HCT116 (cell line): ENCODE data around the gene C9orf85. TPM values are rescaled to one million over a fixed set of nuclear protein-coding genes. Genes with fewer than 3 reads are reported as not detected.

Experiments
- ATAC-seq: fragments of 200-7000 bp; cut with Tn5 transposase; 2 replicates; pipeline ENCODE4 v1.9.1; 2020; ENCODE audit warnings: mild to moderate bottlenecking, moderate library complexity
- BruUV-seq: library from RNA; stranded (reverse); fragments of 400-500 nt; replicated peaks from 2 replicates; lab custom pipeline; 2021; lab: Mats Ljungman, UMichigan
- CTCF ChIA-PET: fragments of 300-600 bp; sonication (Branson Sonifier 250); formaldehyde crosslinking; loops from one replicate; lab custom pipeline; 2021; ENCODE audit warnings: antibody characterized with exemption; lab: Charles Lee
- POLR2A ChIA-PET: fragments of 300-600, 350-600 bp; sonication (Branson Sonifier 250); formaldehyde crosslinking; loops from one replicate; lab custom pipeline; 2021; ENCODE audit warnings: antibody characterized with exemption; lab: Charles Lee
- RAD21 ChIA-PET, 2 experiments: fragments of 300-600 bp; sonication (Branson Sonifier 250); formaldehyde crosslinking; loops; one replicate each; lab custom pipeline; 2023; ENCODE audit warnings: low total read pairs in 2 of 2; ENCODE audit not compliant: uncharacterized antibody in 2 of 2, unreplicated experiment in 2 of 2, low non-redundant PET in 1 of 2; lab: Charles Lee
- DNase-seq: peaks from one replicate; pipeline ENCODE4 v3.0.0-alpha.2; 2010; ENCODE audit warnings: low read depth, low spot score
- H2AFZ ChIP-seq: fragments of 200-600 bp; shearing (Covaris generic), sonication (generic); 2 replicates; pipeline ENCODE4 v1.6.1; 2017; ENCODE audit warnings: low read depth, mixed run types, mixed read lengths, antibody characterized with exemption, low read length; ENCODE audit not compliant: poor library complexity, severe bottlenecking
- H3K27ac ChIP-seq: 2 replicates; pipeline ENCODE4 v1.5.1; 2012; ENCODE audit warnings: low read depth, low read length
- H3K27me3 ChIP-seq: fragments of 200-600 bp; sonication (generic); 2 replicates; pipeline ENCODE4 v1.6.1; 2016; ENCODE audit warnings: mixed run types, low read length, mixed read lengths; ENCODE audit not compliant: insufficient read depth
- H3K36me3 ChIP-seq, 2 experiments: fragments of 200-500 bp in 1 of 2; fragments of 200-600 bp in 1 of 2; sonication (Bioruptor generic) in 1 of 2; sonication (generic) in 1 of 2; 2 replicates each; pipeline versions ENCODE4 v1.5.1 to v1.6.1; 2014 to 2016; ENCODE audit warnings: low read length in 2 of 2, inconsistent platforms in 1 of 2, mixed read lengths in 1 of 2, mixed run types in 1 of 2; ENCODE audit not compliant: insufficient read depth in 2 of 2, control insufficient read depth in 1 of 2
- H3K4me1 ChIP-seq, 2 experiments: fragments of 200-600 bp in 1 of 2; sonication (generic) in 1 of 2; 2 replicates each; pipeline versions ENCODE4 v1.5.1 to v1.6.1; 2012 to 2017; ENCODE audit warnings: low read length in 2 of 2, inconsistent platforms in 1 of 2, mild to moderate bottlenecking in 1 of 2, mixed read lengths in 1 of 2, mixed run types in 1 of 2, moderate library complexity in 1 of 2; ENCODE audit not compliant: insufficient read depth in 2 of 2, control insufficient read depth in 1 of 2
- H3K4me2 ChIP-seq: fragments of 200-600 bp; sonication (generic); 2 replicates; pipeline ENCODE4 v1.6.1; 2017; ENCODE audit warnings: mixed run types, low read length, mixed read lengths
- H3K4me3 ChIP-seq, 2 experiments: fragments of 200-600 bp in 1 of 2; sonication (generic) in 1 of 2; replicated peaks in 1 of 2; 2 replicates each; pipeline ENCODE4 v1.5.1; 2011 to 2016; ENCODE audit warnings: low read length in 2 of 2, control low read depth in 1 of 2, low read depth in 1 of 2, mild to moderate bottlenecking in 1 of 2, mixed read lengths in 1 of 2, mixed run types in 1 of 2
- H3K79me2 ChIP-seq: fragments of 200-600 bp; sonication (generic); 2 replicates; pipeline ENCODE4 v1.6.1; 2017; ENCODE audit warnings: mild to moderate bottlenecking, mixed run types, low read length, moderate library complexity, mixed read lengths; ENCODE audit not compliant: insufficient read depth
- H3K9ac ChIP-seq: fragments of 200-600 bp; sonication (generic); 2 replicates; pipeline ENCODE4 v1.6.1; 2016; ENCODE audit warnings: low read length, mixed read lengths
- H3K9me2 ChIP-seq: fragments of 200-600 bp; sonication (generic), shearing (Covaris generic); 2 replicates; pipeline ENCODE4 v1.6.1; 2017; ENCODE audit warnings: mixed run types, mild to moderate bottlenecking, moderate library complexity; ENCODE audit not compliant: insufficient read depth
- H3K9me3 ChIP-seq, 2 experiments: fragments of 200-500 bp in 1 of 2; fragments of 200-600 bp in 1 of 2; sonication (Bioruptor generic) in 1 of 2; sonication (generic) in 1 of 2; 2 replicates each; pipeline ENCODE4 v1.6.1; 2014 to 2017; ENCODE audit warnings: low read length in 2 of 2, mixed read lengths in 2 of 2, inconsistent platforms in 1 of 2, low read depth in 1 of 2, mild to moderate bottlenecking in 1 of 2, mixed run types in 1 of 2, moderate library complexity in 1 of 2; ENCODE audit not compliant: control insufficient read depth in 1 of 2, insufficient read depth in 1 of 2
- H4K20me1 ChIP-seq: fragments of 200-600 bp; sonication (generic), shearing (Covaris generic); 2 replicates; pipeline ENCODE4 v1.6.1; 2017; ENCODE audit warnings: mixed run types, mild to moderate bottlenecking, moderate library complexity; ENCODE audit not compliant: insufficient read depth
- CBX3 ChIP-seq: IDR thresholded peaks from 2 replicates; pipeline ENCODE4 v1.6.1; 2012; ENCODE audit warnings: low read depth
- CEBPB ChIP-seq: IDR thresholded peaks from 2 replicates; pipeline ENCODE4 v1.6.1; 2012; ENCODE audit warnings: low read depth
- EZH2 ChIP-seq: fragments of 200-600 bp; sonication (generic); IDR thresholded peaks from 2 replicates; pipeline ENCODE4 v1.6.1; 2017; ENCODE audit warnings: antibody characterized with exemption, mixed run types
- EZH2phosphoT487 ChIP-seq: fragments of 200-600 bp; IDR thresholded peaks from 2 replicates; pipeline ENCODE4 v1.6.1; 2018; ENCODE audit warnings: antibody characterized with exemption, borderline replicate concordance
- FOSL1 ChIP-seq: IDR thresholded peaks from 2 replicates; pipeline ENCODE4 v1.6.1; 2012; ENCODE audit warnings: low read depth
- JUND ChIP-seq: IDR thresholded peaks from 2 replicates; pipeline ENCODE4 v1.6.1; 2012
- POLR2AphosphoS5 ChIP-seq: IDR thresholded peaks from 2 replicates; pipeline ENCODE4 v1.6.1; 2011; ENCODE audit warnings: mild to moderate bottlenecking, low read depth, low read length, moderate library complexity
- SIN3A ChIP-seq: IDR thresholded peaks from 2 replicates; pipeline ENCODE4 v1.6.1; 2012; ENCODE audit warnings: low read depth
- SP1 ChIP-seq: IDR thresholded peaks from 2 replicates; pipeline ENCODE4 v1.6.1; 2012; ENCODE audit warnings: low read depth
- TCF7L2 ChIP-seq: IDR thresholded peaks from 2 replicates; pipeline ENCODE4 v1.7.0; 2011; ENCODE audit warnings: borderline replicate concordance, inconsistent platforms; ENCODE audit not compliant: insufficient read depth, insufficient read length; ENCODE audit errors: extremely low read depth
- YY1 ChIP-seq: IDR thresholded peaks from 2 replicates; pipeline ENCODE4 v1.6.1; 2011; ENCODE audit warnings: low read length, low read depth, moderate library complexity, mild to moderate bottlenecking; ENCODE audit not compliant: insufficient replicate concordance; ENCODE audit errors: extremely low read depth
- ZFX ChIP-seq: fragments of 450-650 bp; IDR thresholded peaks from 2 replicates; pipeline ENCODE4 v1.6.1; 2017
- intact Hi-C: fragments of 100-400 bp; cut with micrococcal nuclease; formaldehyde crosslinking; loops from 2 replicates; pipeline ENCODE4 v1.10.0; 2022
- total RNA-seq: library from RNA; stranded (reverse); gene quantifications from one replicate; pipeline ENCODE4 v1.2.1, GENCODE V29; 2021; ENCODE audit not compliant: unreplicated experiment
- TF ChIP-seq, protein P1 (sequence below), 3 experiments: fragments of 200-600 bp in 1 of 3; sonication (generic) in 1 of 3; IDR thresholded peaks in 2 of 3; conservative IDR thresholded peaks in 1 of 3; 2 replicates each; pipeline ENCODE4 v1.5.1; 2012 to 2017; ENCODE audit warnings: low read depth in 2 of 3, low read length in 2 of 3, antibody characterized with exemption in 1 of 3, borderline replicate concordance in 1 of 3, control low read depth in 1 of 3, mild to moderate bottlenecking in 1 of 3, mixed read lengths in 1 of 3, mixed run types in 1 of 3, moderate library complexity in 1 of 3; ENCODE audit not compliant: insufficient read depth in 1 of 3
- TF ChIP-seq, protein P2 (sequence below): IDR thresholded peaks from 2 replicates; pipeline ENCODE4 v1.6.1; 2012
- TF ChIP-seq, protein P3 (sequence below): IDR thresholded peaks from 2 replicates; pipeline ENCODE4 v1.6.1; 2012; ENCODE audit warnings: low read depth
- TF ChIP-seq, protein P4 (sequence below): IDR thresholded peaks from 2 replicates; pipeline ENCODE4 v1.6.1; 2012

Gene C9orf85
- total RNA-seq, 1 experiment from 2014 or later = 12.4 TPM

DNA sequence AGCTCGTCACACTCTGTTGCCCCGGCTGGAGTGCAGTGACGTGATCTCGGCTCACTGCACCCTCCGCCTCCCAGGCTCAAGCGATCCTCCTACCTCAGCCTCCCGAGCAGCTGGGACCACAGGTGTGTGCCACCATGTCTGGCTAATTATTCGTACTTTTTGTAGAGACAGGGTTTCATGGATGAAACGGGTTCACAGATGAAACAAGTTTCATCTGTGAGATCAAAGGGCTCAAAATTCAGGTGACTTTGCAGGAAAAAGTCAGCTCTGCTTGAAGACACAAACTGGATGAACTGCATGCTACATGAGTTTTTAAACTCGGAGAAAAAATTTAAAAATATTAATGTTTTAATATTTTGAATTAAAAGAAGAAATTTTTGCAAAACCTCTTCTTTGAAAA, 24.9 kb upstream of the C9orf85 start:
- H3K9ac ChIP-seq = no peak overlapping the region
- no peak for TF ChIP-seq JUND
- TF ChIP-seq, all 23 proteins: peak for 0
- no peak overlapping the region for H2AFZ ChIP-seq
- no peak overlapping the region for H3K4me2 ChIP-seq
- no peaks in the 10 kb centered on the region for H3K36me3 ChIP-seq
- peaks cover 91% of the 10 kb centered on the region for H3K79me2 ChIP-seq
- intact Hi-C loops = no loop called here
- no peak for ATAC-seq
- ChIA-PET POLR2A (no interaction called here), RAD21 (no interaction called here), CTCF (no interaction called here)
- H3K9me2 ChIP-seq = no peaks in the 10 kb centered on the region
- peaks cover 6 to 14% of the 10 kb centered on the region in 2 experiments; a peak in 3 of 4 replicates for H3K9me3 ChIP-seq
- BruUV-seq = no TSS peak
- no peaks in the 10 kb centered on the region for H3K4me1 ChIP-seq
- H3K27me3 ChIP-seq = no peaks in the 10 kb centered on the region
- H3K27ac ChIP-seq = no peak overlapping the region
- peaks cover 5% of the 10 kb centered on the region; the same call in 1 of the 2 replicates for H4K20me1 ChIP-seq
- DNase-seq = no peak
- H3K4me3 ChIP-seq = no peak overlapping the region

DNA sequence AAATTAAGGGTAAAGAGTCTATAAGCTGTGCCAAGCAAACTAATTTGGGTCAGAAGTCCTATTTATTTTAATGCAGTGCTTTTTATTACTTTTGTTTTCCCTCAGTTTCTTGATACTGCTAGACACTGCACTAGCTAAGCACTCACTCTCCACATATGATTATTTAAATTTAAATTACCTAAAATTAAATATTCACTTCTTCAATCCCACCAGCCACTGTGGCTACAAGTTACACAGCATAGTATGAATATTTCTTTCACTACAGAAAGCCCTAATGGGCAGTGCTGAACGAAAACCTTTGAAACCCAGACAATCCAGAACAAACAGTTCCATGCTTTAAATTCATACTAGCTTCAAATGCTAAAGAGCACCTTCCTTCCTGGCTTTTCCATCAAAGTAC, 24.1 kb upstream of the C9orf85 start:
- H3K79me2 ChIP-seq = peaks cover 87% of the 10 kb centered on the region
- H3K9me3 ChIP-seq = peaks cover 6 to 14% of the 10 kb centered on the region in 2 experiments; a peak in 3 of 4 replicates
- no peak overlapping the region for H3K4me3 ChIP-seq
- BruUV-seq = no TSS peak
- intact Hi-C loops = no loop called here
- no peak overlapping the region for H3K9ac ChIP-seq
- H3K27ac ChIP-seq = no peak overlapping the region
- H2AFZ ChIP-seq = no peak overlapping the region
- ATAC-seq = no peak
- no peaks in the 10 kb centered on the region for H3K27me3 ChIP-seq
- DNase-seq = no peak
- H3K36me3 ChIP-seq = no peaks in the 10 kb centered on the region
- POLR2A ChIA-PET = interaction anchor here (0.6 kb wide), 1 partner anchor 15 kb away, joined by 7 read pairs; no protein-coding TSS in a partner anchor
- no peaks in the 10 kb centered on the region for H3K4me1 ChIP-seq
- CTCF ChIA-PET = no interaction called here
- H3K9me2 ChIP-seq = no peaks in the 10 kb centered on the region
- H3K4me2 ChIP-seq = no peak overlapping the region
- H4K20me1 ChIP-seq = peaks cover 7% of the 10 kb centered on the region; the same call in 1 of the 2 replicates
- RAD21 ChIA-PET = no interaction called here
- TF ChIP-seq SIN3A = no peak
- no peak for TF ChIP-seq CEBPB
- TF ChIP-seq TCF7L2 = no peak
- TF ChIP-seq, protein P1, sequence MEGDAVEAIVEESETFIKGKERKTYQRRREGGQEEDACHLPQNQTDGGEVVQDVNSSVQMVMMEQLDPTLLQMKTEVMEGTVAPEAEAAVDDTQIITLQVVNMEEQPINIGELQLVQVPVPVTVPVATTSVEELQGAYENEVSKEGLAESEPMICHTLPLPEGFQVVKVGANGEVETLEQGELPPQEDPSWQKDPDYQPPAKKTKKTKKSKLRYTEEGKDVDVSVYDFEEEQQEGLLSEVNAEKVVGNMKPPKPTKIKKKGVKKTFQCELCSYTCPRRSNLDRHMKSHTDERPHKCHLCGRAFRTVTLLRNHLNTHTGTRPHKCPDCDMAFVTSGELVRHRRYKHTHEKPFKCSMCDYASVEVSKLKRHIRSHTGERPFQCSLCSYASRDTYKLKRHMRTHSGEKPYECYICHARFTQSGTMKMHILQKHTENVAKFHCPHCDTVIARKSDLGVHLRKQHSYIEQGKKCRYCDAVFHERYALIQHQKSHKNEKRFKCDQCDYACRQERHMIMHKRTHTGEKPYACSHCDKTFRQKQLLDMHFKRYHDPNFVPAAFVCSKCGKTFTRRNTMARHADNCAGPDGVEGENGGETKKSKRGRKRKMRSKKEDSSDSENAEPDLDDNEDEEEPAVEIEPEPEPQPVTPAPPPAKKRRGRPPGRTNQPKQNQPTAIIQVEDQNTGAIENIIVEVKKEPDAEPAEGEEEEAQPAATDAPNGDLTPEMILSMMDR (IDR thresholded peaks at IDR 0.05 in 2 of 3, conservative IDR thresholded peaks at IDR 0.05 in 1 of 3; ENCODE audit: borderline replicate concordance in 1 of 3, insufficient read depth in 1 of 3, low read depth in 2 of 3, low read length in 2 of 3) = no peak
- TF ChIP-seq ZFX = no peak
- TF ChIP-seq JUND = no peak
- TF ChIP-seq, protein P2, sequence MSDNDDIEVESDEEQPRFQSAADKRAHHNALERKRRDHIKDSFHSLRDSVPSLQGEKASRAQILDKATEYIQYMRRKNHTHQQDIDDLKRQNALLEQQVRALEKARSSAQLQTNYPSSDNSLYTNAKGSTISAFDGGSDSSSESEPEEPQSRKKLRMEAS = no peak
- TF ChIP-seq EZH2phosphoT487 = no peak
- TF ChIP-seq SP1 = no peak
- no peak for TF ChIP-seq CBX3
- TF ChIP-seq FOSL1 = no peak
- TF ChIP-seq EZH2 = no peak
- no peak for TF ChIP-seq YY1
- TF ChIP-seq, protein P3, sequence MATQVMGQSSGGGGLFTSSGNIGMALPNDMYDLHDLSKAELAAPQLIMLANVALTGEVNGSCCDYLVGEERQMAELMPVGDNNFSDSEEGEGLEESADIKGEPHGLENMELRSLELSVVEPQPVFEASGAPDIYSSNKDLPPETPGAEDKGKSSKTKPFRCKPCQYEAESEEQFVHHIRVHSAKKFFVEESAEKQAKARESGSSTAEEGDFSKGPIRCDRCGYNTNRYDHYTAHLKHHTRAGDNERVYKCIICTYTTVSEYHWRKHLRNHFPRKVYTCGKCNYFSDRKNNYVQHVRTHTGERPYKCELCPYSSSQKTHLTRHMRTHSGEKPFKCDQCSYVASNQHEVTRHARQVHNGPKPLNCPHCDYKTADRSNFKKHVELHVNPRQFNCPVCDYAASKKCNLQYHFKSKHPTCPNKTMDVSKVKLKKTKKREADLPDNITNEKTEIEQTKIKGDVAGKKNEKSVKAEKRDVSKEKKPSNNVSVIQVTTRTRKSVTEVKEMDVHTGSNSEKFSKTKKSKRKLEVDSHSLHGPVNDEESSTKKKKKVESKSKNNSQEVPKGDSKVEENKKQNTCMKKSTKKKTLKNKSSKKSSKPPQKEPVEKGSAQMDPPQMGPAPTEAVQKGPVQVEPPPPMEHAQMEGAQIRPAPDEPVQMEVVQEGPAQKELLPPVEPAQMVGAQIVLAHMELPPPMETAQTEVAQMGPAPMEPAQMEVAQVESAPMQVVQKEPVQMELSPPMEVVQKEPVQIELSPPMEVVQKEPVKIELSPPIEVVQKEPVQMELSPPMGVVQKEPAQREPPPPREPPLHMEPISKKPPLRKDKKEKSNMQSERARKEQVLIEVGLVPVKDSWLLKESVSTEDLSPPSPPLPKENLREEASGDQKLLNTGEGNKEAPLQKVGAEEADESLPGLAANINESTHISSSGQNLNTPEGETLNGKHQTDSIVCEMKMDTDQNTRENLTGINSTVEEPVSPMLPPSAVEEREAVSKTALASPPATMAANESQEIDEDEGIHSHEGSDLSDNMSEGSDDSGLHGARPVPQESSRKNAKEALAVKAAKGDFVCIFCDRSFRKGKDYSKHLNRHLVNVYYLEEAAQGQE = no peak
- no peak for TF ChIP-seq POLR2AphosphoS5
- TF ChIP-seq, protein P4, sequence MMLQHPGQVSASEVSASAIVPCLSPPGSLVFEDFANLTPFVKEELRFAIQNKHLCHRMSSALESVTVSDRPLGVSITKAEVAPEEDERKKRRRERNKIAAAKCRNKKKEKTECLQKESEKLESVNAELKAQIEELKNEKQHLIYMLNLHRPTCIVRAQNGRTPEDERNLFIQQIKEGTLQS = no peak
